NCI-H2107 (cell line): Measurements from ENCODE around the gene MALL.
"Not testable (repeated sequence)": the region's sequence is repeated elsewhere in the genome, so short reads cannot be mapped to it uniquely, and the experiment has no call there.

Source experiments
- DNase-seq: peaks from one replicate; lab custom pipeline; 2025; lab: John Stamatoyannopoulos, UW

Gene MALL

DNA sequence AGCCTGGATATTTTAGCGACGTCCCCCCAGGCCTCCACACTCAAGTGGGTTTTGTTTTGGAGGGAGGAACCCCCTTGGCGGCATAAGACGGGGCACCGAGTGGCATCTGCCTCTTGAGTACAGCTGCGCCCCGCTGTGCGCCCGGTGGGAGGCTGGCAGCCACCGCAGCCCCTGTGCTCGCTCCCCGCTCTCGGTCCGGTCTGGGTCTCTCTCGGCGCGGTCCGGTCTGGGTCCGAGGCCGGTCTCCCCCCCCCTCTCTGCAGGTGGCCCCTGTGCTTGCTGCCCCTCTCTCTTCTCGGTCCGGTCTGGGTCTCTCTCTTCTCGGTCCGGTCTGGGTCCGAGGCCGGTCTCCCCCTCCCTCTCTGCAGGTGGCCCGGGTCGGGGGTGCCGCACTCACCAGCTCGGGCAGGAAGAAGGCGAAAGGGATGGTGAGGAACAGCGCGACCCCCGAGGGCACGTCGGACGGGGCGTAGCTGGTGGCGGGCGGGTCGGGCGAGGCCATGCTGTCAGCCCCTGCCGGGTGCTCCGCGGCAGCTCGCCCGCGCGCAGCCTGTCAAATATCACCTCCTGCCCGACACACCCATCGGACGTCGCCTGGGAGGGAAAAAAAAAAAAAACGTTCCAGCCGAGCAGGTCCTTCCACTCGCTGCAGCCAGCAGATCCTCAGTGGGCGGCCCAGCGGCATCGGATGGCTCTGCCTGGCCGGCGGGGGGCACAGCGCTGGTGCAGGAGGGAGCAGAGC is at the start of gene MALL:
Gene MALL (minus strand): TSS at position 532 of the 742 bp plus-strand sequence. CDS start 30 bp downstream, at position 502.
- DNase-seq, result no peak

DNA sequence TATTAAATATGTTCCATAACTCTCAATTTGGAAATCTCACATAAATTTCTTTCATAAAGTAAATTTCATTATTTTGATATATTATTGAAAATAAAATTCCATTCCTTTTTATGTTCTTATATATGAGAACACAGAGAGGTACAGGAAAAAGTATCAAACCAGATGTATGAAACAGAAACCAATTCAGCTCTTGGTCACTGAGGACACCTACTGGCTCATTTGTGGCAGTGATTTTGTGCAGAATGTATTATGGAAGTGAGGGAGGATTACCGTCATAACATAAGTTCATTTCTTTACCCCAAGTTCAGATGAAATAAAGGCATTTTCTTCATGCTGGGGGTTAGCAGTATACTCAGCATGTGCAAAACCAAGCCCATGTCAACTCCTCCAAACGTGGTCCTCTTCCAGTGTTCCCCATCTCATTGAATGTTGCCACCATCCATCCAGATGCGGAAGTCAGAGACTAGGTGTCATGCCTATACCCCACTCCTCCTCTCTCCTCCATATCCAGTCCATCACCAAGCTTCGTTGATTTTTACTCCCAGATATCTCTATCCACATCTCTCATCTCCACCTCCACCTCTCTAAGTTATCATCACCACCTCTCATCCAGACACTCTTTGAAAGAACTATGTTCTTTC is 41.7 kb upstream of the MALL start:
- peak; percentile 3 for DNase-seq

DNA sequence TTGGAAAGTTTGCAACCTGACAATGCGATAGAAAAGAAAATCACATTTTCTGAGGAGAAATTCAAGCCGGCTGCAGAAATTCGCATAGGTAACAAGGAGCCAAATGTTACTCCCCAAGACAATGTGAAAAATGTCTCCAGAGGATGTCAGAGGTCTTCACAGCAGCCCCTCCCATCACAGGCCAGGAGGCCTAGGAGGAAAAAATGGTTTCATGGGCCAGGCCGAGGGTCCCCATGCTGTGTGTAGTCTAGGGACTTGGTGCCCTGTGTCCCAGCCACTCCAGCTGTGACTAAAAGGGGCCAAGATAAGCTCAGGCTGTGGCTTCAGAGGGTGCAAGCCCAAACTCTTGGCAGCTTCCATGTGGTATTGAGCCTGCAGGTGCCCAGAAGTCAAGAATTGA is 39.2 kb upstream of the MALL start:
- not testable (repeated sequence) for DNase-seq

DNA sequence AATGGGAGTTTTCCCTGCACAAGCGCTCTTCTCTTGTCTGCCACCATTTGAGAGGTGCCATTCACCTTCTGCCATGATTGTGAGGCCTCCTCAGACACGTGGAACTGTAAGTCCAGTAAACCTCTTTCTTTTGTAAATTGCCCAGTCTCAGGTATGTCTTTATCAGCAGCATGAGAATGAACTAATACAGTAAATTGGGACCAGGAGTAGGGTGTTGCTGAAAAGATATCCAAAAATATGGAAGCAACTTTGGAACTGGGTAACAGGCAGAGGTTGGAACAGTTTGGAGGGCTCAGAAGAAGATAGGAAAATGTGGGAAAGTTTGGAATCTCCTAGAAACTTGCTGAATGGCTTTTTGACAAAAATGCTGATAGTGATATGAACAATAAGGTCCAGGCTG is 38.6 kb upstream of the MALL start:
- DNase-seq, result not testable (repeated sequence)

DNA sequence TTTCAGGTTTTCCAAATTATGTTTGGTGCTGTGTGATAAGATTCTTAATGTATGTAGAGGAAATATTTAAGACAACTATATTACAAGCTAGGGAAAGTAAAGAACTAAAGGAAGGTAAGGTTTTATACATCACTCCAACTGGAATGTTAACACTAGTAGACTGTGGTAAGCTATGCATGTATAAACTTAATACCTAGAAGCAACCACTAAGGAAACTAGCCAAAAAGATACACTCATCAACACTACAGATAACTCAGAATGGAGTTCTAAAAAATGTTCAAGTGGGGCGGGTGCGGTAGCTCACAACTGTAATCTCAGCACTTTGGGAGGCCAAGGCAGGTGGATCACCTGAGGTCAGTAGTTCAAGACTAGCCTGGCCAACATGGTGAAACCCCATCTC is 37.8 kb upstream of the MALL start:
- DNase-seq, result no peak

DNA sequence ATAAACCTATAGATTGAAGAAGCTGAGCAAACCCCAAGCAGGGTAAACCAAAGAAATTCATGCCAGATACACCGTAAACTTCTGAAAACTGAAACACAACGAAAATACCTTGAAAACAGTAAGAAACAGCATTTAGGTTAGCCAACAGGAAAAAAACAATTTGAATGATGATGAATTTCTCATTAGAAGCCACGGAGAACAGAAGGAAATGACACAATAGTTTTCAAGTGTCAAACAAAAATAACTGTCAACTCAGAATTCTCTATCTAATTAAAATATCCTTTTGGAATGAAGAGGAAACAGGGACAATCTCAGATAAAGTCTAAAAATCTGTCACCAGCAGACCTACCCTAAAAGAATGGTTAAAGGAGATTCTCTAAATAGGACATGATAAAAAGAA is 37.3 kb upstream of the MALL start:
- DNase-seq, result no peak

DNA sequence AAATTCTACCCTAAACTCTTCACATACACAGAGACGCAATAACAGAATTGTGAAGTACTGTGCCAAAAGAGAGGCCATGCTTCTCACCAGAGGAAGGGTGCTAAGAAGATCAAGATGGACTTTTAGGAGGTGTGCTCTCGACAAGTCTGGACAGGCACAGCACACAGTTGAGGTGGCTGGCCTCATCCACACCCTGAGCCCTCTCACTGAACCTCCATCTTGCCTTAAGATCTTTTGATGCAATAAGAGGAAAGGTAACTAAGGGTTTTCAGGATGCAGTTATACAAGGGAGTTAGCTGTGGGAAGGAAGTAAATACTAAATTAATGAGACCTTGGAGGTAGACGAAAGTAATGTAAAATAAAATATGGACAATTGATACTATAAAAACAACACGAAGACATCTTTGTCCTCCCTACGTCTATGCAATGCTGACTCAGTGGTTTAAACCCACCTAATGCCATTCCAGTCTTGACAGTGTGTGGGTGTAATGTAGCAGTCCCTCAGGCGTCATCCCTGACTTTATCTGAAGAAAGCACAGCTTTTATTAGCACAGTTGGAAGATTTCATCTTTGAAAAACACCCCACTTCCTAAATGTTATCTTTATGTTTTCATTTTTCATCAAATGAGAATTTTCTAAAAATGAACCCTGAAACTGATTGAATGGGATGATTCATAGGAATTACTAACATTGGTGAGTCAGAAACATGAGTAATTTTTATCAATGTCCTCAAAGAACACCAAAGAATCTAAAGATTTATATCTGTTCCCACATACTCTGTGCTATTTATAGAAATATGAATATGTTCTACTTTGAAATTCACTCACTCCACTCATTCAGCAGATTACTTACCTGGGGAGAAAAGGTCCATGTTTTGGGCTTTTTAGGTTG is 34.0 kb upstream of the MALL start:
- DNase-seq, result no peak

DNA sequence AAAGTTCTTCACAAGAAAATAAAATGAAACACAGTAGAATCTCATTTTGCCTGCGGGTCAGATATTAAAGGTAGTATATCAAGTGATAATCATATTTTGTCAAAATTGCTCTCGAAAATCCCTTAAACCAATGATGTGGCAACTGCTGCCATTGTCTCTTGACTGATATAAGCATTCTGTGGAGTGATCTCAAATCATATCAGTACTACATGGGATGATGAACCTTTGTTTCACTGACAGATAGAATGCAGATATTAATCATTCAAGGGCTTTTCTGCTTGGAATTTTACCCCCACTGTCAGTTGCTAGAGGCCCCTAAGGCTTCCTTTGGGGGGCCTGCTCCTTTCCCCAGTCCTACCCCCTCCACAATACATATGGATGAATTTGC is 31.3 kb upstream of the MALL start:
- DNase-seq, result no peak

DNA sequence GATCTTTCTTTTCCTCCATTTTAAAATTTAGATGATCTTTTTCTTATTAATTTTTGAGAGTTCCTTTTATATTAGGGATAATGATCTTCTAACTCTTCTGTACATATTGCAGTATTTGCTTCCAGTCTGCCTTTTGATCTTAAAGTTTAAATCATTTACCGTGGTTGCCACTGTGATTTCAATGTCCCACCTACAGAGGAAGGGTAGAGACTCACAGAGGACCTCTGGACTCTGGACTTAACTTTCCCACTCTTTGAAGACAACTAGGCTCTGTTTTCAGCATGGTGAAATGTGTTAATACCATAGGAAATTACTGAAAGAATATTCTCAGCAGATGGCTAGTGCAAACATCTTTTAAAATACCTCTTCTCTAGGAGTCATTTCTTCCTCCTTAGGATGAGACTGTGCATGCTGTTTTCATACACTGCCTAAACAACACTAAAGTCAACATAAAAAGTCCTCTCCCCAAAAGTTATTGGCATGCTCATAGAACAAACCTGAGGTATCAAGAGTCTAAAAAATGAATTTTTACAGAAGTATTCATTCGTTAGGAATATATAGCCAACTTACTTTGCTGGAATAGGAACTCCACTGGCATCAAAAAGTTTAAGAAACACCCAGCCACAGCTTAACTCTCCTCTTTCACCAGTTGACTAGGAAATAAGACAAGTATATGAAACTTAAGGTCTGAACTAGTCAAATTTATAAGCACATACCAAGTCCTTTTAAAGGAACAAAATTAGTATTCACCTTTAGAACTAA is 30.7 kb upstream of the MALL start:
- DNase-seq, result no peak

DNA sequence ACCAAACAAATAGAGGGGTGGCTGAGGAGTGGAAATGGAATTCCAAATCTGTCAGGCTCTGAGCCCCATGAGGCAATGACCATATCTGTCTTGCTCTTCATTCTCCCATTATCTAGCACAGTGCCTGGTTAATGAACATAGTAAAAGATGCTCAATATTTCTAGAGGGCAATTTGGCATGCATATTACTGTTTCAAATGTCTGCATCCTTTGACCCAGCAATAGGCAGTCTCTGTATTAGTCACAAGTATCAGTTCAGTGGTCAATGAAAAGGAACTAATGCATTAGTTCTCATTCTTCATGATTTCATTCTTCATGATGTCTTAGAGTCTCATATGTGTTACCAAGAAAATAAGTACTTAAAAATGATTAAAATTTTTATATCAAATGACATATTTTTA is 28.4 kb upstream of the MALL start:
- DNase-seq, result no peak

DNA sequence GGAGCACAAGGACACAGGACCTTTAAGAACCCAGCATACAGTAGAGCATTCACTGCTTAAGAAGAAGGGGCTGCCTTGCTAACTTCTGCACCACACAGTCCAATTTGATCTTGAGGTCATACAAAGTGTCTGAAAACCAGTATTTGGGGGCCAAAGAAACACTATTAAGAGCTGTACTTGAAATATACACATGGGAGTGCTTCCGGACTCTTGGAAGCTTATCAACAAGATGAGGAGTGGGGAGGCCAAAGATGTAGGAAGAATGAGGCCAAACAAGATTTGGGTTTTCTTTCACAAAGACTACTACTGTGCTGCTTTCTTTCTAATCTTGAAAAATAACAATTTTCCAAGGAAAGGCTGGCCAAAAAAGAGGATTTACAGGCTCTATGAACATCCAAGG is 24.8 kb upstream of the MALL start:
- DNase-seq, result no peak

DNA sequence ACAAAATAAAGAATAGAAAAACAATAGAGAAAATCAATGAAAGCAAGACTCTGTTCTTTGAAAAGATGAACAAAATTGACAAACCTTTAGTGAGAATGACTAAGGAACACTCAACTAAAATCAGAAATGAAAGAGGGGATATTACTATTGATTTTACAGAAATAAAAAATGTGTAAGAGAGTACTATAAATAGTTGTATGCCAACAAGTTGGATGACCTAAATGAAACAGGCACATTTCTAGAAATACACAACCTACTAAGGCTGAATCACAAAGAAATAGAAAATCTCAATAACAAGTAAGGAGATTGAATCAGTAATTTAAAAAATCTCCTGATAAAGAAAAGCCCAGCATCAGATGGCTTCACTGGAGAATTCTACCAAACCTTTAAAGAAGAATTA is 18.4 kb upstream of the MALL start:
- DNase-seq, result no peak

DNA sequence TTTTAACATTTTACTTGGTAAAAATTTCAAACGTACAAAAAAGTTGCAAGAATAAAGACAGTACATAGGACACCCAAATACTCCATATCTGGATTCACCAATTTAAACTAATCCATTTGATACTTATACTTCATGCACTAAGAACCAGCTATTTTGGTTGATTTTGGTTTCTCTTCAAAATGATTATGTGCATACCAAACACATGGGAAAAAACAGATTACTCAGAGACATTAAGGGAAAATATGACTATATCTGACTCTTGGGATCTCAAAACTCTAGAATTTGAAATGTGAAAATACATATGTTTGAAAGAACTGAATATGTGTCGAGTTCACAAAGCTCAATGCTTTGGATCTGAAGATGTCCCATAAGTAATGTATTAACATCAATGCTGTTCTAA is 15.5 kb upstream of the MALL start:
- no peak for DNase-seq

DNA sequence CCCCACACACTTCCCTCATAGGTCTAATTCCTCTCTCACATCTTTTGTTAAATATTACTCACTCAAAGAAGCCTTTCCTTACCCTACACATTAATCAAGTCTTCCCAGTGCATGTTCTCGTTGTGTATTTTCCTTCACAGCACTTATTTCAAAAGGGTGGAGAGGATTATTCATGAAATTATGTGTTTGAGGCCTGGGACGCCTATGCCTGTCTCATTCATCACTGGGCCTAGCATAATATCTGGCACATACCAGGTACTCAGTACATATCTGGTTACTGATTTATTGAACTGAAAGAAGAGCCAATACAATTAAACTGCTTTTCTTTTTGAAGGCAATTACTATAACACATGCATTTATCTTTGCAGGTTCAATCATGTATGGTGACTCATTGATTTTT is 15.1 kb upstream of the MALL start:
- no peak for DNase-seq

DNA sequence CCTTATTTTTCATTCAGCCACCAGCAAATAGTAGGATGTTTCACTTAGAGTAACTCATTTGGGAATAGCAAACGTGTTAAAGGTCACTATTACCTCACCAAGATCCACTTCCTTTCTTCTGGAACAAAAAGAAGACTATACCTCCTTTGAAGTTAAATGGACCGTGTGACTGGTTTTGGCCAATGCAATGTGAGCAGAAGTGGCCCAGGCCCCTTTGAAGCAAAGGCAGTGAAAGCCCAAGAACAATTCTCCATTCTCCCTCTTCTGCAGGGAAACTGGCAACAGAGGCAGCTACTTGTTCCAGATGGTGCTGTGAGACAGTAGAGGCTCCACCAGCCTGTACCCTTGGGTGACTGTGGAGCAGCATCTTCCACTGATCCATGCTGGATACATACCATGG is 11.3 kb upstream of the MALL start:
- no peak for DNase-seq

DNA sequence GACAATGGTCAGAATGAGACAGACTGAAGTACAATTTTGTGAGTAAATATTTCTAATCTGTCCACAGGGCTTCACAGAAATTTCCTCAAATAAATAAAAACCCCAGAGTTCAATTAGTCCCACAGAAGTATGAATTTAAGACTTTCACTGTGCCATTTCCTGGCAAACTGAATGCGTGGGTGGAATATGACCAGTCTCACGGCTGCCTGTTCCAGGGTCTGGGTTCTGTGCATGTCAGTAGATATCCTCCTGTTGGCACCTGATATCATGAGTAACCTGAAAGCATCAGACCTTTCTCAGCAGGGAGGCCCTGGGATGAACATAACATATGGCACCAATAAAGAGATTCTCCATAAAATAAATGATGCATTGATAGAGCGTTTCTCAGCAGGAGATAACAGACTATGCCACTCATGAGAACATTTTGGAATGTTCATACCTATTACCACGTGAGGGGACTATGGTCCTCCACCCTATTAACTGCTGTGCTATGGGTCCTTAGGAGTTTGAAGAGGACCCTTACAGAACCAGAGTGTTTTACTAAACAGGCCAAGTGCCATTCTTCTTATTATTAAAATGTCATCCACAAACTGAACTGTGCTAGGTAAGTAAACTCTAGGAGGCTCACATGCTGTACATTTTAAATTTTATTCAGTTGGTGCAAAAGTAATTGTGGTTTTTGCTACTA is 10.6 kb upstream of the MALL start:
- no peak for DNase-seq

DNA sequence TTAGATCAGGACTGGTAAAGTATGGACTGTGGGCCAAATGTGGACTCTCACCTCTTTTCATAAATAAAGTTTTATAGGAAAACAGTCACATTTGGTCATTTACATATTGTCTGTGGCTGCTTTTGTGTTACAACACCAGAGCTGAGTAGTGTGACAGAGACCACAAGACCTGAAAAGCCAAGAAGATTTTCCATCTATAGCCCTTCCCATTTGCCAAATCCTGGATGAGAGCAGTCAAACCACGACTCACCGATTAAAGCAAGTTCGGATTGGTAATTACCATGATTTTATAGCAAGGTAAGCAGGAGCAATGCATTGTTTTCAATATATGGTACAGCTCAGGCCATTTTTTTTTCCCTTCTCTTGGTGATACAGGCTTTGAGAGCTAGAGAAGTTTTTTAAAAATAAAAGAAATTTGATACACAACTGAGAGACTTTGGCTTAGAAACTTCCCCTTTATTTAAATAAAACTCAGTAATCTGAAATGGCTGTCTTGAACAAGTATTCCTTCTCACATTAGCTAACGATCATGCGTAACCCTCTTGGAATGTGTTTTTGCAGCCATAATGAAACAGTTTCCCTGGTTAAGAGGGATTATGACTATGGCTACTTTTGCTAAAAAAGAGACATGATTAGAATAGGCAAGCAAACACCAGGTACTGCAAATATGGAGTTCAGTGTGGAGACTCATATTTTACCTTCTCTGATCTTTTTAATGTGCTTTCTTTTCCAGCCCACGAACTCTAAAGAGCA is 9.5 kb upstream of the MALL start:
- no peak for DNase-seq

DNA sequence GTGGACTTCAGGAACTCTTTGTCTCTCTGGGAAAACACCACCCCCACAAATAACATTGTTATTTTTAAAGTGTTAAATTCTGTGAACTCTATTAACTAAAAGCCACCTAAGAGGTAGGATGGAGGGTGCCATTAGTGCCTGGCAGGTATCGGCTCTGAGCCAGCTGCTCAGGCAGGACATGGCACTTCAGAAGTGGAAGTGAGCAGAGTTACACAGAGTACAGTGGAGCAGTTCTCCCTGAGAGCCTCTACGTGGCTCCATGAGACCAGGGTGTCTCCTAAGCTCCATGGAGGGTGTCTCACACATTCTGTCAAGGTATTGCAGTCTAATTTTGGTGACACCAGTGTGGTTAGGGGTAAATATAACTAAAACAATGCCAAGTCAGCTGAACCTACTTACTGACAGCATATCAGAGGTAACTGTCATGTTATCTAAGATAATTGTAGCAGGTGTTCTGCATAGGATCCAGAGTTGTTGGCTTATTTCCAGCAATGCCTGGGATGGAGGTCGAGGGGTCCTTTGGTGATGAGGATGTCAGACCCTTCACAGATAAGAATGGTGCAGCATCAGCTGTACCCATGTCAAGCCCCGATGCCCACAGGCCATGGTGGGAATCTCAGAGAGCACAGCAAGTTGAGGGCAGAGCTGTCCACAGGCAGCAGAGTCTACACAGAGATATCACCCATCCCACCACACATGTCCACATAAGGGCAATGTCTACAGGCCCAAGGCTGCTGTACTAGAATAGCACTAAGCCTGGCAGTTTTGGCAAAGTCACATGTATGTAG is 8.6 kb upstream of the MALL start:
- DNase-seq, result no peak

DNA sequence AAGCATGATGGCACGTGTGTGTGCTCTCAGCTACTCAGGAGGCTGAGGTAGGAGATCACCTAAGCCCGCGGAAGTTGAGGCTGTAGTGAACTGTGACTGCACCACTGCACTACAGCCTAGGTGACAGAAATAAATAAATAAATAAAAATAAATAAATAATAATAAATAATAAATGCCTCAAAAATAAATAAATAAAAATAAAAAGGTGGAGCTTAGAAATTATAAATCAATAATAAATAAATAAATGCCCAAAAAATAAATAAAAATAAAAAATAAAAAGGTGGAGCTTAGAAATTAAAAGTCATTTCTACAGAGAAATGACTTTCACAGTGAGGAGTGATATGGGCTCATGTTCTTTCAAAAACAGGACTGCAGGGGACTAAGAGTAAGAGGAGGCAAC is 6.0 kb upstream of the MALL start:
- DNase-seq, result no peak

DNA sequence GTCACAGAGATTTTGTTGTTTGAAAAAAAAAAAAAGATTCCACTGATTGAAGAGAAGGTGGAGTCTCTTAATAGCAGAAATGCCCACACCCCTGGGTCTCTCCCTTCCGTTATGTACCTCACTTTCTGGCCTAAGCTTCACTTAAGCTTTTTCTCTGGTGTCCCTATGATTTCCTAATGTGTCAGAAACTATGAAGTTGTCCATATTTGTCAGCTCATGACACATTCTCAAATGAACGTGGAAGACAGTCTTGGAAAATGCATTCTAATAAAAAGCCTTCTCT is 5.4 kb upstream of the MALL start:
- DNase-seq, result no peak
